ENCODE data around the gene LYPD6B. TPM values are rescaled to one million over a fixed set of nuclear protein-coding genes. Genes with fewer than 3 reads are reported as not detected.

The LYPD6B gene, protein sequence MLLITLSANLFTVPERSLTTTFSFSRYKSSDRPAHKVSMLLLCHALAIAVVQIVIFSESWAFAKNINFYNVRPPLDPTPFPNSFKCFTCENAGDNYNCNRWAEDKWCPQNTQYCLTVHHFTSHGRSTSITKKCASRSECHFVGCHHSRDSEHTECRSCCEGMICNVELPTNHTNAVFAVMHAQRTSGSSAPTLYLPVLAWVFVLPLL
- total RNA-seq (10 to 100 TPM in 1 of 7 donors, 1 to 10 TPM in 3, under 1 TPM in 1, not detected in 2; 0.72 to 17.0 (median 1.7) TPM), polyA plus RNA-seq (under 1 TPM; 0.17 to 0.33 TPM)
- long read RNA-seq, donor 1, partial matches to known transcripts: 1 of 2 reads
- long read RNA-seq, donor 1, other reads (novel, unspliced or antisense): 1 of 2 reads
- long read RNA-seq, donor 2, partial matches to known transcripts: 0 of 1 reads
- long read RNA-seq, donor 2, other reads (novel, unspliced or antisense): 0 of 1 reads
- long read RNA-seq, donor 3, partial matches to known transcripts: 0 of 13 reads
- long read RNA-seq, donor 3, other reads (novel, unspliced or antisense): 7 of 13 reads

DNA sequence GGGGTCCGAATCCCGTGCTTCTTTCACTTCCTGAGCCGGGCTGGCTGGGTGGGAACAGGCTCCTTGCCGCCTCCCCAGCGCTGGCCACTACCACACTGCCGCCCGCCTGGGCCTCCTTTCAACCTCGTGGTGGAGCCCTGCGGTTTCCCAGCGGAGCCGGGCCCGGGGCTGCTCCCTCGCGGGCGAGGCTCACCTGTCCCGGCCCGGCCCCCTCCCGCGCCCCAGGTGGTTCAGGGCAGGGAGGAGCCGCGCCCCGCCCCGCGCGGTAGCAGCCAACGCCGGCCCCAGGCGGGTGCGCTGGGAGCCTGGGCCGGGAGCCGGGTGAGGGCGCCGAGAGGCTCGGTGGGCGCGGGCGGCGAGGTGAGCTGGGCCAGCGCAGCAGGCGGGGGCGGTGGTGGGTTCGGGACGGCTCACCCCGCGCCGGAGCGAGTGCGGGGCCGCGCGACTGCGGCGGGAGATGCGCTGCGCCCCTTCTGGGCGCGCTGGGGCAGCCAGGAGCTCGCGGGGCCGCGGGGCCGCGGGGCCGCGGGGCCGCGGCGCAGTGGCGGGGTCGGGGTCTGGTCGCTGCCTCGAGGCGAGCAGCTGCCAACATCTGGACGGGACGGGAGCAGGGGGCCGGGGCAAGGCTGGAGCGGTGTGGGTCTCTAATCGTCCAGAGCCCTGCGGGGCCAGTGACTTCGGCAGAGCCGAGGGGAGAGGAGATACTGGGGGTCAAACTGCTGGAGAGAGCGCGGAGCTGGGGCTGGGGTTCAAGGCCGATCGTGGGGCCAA, at the start of gene LYPD6B:
Gene LYPD6B, plus strand, starts transcription at position 258 of the 771 bp plus-strand sequence. CDS start 92,250 bp downstream, outside the sequence.
- no peaks in the 10 kb centered on the region for H3K9me3 ChIP-seq
- intact Hi-C loops (cut with DNase I): no loop called here
- WGBS, 3 donors: 1 to 2% (median 2%) methylated on average over 28 to 85 of the region's 85 CpGs
- no peaks in the 10 kb centered on the region for H3K36me3 ChIP-seq
- H3K27me3 ChIP-seq: no peaks in the 10 kb centered on the region
- DNase-seq: peak in 1 of 5 donors; percentile 20
- no peak within 1 kb of the TSS for H3K27ac ChIP-seq
- TF ChIP-seq POLR2A (IDR thresholded peaks at IDR 0.05): no peak
- TF ChIP-seq EP300 (IDR thresholded peaks at IDR 0.05): no peak
- TF ChIP-seq, protein P1, sequence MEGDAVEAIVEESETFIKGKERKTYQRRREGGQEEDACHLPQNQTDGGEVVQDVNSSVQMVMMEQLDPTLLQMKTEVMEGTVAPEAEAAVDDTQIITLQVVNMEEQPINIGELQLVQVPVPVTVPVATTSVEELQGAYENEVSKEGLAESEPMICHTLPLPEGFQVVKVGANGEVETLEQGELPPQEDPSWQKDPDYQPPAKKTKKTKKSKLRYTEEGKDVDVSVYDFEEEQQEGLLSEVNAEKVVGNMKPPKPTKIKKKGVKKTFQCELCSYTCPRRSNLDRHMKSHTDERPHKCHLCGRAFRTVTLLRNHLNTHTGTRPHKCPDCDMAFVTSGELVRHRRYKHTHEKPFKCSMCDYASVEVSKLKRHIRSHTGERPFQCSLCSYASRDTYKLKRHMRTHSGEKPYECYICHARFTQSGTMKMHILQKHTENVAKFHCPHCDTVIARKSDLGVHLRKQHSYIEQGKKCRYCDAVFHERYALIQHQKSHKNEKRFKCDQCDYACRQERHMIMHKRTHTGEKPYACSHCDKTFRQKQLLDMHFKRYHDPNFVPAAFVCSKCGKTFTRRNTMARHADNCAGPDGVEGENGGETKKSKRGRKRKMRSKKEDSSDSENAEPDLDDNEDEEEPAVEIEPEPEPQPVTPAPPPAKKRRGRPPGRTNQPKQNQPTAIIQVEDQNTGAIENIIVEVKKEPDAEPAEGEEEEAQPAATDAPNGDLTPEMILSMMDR (IDR thresholded peaks at IDR 0.05): no peak
- peak within 1 kb of the TSS; percentile 4 for H3K4me3 ChIP-seq
- peaks cover 4% of the 10 kb centered on the region for H3K4me1 ChIP-seq (ENCODE audit: insufficient read depth)

DNA sequence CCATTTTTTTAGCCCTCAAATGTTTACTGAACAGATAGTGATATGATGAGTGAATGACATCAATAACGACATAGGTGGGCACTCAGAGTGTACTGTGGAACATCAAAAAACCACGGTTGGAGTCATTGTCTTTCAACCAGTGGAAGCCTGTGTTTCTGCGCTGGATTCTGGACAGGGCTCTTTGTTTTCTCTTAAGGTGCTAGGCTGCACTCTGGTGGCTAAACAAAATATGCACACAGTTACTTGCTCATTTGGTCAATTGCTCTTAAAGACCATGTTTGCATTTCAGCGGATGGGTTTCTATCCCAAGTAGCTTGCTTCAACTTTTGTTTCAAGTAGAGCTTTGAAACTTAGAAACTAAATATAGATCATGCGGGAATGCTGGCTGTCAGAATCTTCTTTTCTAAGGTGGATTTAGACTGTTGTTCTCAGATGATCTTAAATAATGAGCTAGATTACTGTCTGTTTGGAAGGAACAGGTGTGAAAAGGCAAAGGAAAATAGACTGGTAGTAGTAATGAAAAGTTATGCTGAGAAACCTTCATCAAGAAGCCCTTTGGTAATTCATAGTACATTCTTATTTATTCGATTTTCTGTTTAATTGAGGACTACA, 48.5 kb upstream of the LYPD6B start:
- intact Hi-C loops (cut with DNase I): loop anchor here in 3 of 4 donors (5.0 kb wide), 1 partner anchor 1053 kb away; no protein-coding TSS in a partner anchor
- Histone ChIP-seq H3K4me1 (ENCODE audit: insufficient read depth) (no peaks in the 10 kb centered on the region), H3K9me3 (no peaks in the 10 kb centered on the region), H3K27me3 (no peaks in the 10 kb centered on the region), H3K36me3 (no peaks in the 10 kb centered on the region), H3K4me3 (no peak overlapping the region), H3K27ac (no peak overlapping the region)
- DNase-seq: peak in 4 of 5 donors; percentile 33 to 66 (median 41)
- TF ChIP-seq EP300 (IDR thresholded peaks at IDR 0.05) (no peak), POLR2A (IDR thresholded peaks at IDR 0.05) (no peak)
- TF ChIP-seq, protein P1 (IDR thresholded peaks at IDR 0.05): peak; percentile 40 to 62 (median 43)
- WGBS, 3 donors: 27 to 35% (median 31%) methylated on average over 6 of the region's 6 CpGs

DNA sequence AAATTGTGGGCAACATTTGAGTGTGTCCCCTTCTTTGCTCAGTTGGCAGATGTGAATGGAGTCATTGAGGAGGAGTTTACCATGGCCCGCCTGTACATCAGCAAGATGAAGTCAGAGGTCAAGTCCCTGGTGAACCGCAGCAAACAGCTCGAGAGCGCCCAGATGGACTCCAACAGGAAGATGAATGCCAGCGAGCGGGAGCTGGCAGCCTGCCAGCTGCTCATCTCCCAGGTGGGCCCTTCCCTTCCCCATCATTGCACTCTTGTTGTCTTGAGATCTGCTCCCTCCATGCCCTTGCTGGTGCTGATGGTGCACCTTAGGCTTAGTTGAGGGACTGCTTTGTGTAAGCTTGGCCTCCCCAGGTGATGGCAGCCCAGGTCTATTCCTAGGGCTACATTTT, 47.5 kb upstream of the LYPD6B start:
- H3K4me3 ChIP-seq: no peak overlapping the region
- H3K27ac ChIP-seq: no peak overlapping the region
- no peaks in the 10 kb centered on the region for H3K27me3 ChIP-seq
- no peak for DNase-seq
- intact Hi-C loops (cut with DNase I): loop anchor here in 3 of 4 donors (5.0 kb wide), 1 partner anchor 1054 kb away; no protein-coding TSS in a partner anchor
- TF ChIP-seq POLR2A (IDR thresholded peaks at IDR 0.05) (no peak), EP300 (IDR thresholded peaks at IDR 0.05) (no peak)
- TF ChIP-seq, protein P1 (IDR thresholded peaks at IDR 0.05): no peak
- no peaks in the 10 kb centered on the region for H3K9me3 ChIP-seq
- no peaks in the 10 kb centered on the region for H3K36me3 ChIP-seq
- WGBS, 3 donors: 76 to 80% (median 80%) methylated on average over 6 of the region's 6 CpGs
- H3K4me1 ChIP-seq (ENCODE audit: insufficient read depth): no peaks in the 10 kb centered on the region

DNA sequence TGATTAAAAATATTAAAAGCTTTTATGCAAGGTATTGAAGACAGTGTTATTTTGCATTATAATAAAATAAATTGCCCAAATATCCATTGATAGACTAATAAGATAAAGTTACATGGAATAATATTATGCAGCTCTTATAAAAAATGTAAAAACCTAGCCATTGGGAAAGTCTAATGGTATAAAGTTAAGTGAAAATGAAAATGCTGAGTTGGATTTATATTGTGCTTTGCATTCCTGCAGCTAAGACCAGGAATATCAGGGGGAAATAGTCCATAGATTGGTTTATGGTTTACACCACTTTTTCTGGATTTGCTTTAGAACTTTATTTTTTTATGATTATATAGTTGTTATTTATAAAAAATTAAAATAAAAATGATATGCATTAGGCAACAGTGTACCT, 46.1 kb upstream of the LYPD6B start:
- Histone ChIP-seq H3K4me3 (no peak overlapping the region), H3K36me3 (no peaks in the 10 kb centered on the region), H3K9me3 (no peaks in the 10 kb centered on the region), H3K27me3 (no peaks in the 10 kb centered on the region), H3K4me1 (ENCODE audit: insufficient read depth) (no peaks in the 10 kb centered on the region), H3K27ac (no peak overlapping the region)
- DNase-seq: no peak
- intact Hi-C loops (cut with DNase I): loop anchor here in 3 of 4 donors (5.0 kb wide), 1 partner anchor 1055 kb away; no protein-coding TSS in a partner anchor
- TF ChIP-seq POLR2A (IDR thresholded peaks at IDR 0.05): no peak
- TF ChIP-seq EP300 (IDR thresholded peaks at IDR 0.05): no peak
- TF ChIP-seq, protein P1 (IDR thresholded peaks at IDR 0.05): no peak

Data from ovary (tissue), 10 donors.